ENCODE measurements around the gene AP4B1. TPM values are rescaled to one million over a fixed set of nuclear protein-coding genes. Genes with fewer than 3 reads are reported as not detected.
A peak's percentile ranks its signal among the peaks of the same experiment; 100 is the strongest.

Gene AP4B1
- total RNA-seq, 2 donors from 2014 or later: 52.1 to 56.1 TPM

DNA sequence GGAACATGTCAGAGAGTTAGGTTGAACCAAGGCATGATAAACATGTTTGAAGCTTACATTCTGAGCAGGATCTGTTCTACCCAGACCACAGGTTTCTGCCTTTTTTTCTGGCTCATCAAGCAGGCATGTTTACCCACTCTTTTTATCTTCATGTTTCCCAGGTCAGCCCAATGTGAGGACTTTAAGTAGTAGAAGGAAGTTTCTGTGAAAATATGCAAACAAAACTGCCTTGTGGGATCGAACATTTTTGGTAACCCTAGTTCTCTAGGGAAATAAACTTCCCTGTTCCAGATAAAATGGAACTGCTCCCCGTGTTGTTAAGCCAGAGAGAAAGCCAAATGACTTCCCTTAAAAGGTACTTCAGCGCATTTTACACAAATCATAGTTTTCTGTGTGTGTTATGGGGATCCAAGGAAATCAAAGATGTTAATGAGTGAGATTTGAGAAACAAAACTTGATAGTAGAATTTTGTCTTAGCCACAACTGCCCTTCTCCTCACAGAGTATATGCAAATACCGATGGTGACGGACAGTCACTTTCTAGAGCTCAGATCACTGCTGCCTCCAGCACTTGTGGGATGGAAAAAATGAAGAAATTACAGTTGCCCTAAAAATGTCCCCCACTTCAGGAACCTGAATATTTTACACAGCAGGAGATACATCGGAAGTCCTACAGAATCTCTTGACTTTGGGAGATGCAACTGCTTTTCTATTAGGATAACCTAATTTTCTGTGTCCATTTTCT, 23.8 kb upstream of the AP4B1 start:
- Mint-ChIP-seq H3K27me3 (no peaks in the 10 kb centered on the region), H3K27ac (peak overlapping the region; percentile 99), H3K36me3 (ENCODE audit: low read depth) (peaks cover 10% of the 10 kb centered on the region), H3K4me1 (peaks cover 46% of the 10 kb centered on the region), H3K4me3 (peak overlapping the region; percentile 98)
- no peaks in the 10 kb centered on the region for H3K9me3 ChIP-seq (ENCODE audit: control insufficient read depth, low read length, poor library complexity, severe bottlenecking)
- DNase-seq (no peak), ATAC-seq (no peak)

DNA sequence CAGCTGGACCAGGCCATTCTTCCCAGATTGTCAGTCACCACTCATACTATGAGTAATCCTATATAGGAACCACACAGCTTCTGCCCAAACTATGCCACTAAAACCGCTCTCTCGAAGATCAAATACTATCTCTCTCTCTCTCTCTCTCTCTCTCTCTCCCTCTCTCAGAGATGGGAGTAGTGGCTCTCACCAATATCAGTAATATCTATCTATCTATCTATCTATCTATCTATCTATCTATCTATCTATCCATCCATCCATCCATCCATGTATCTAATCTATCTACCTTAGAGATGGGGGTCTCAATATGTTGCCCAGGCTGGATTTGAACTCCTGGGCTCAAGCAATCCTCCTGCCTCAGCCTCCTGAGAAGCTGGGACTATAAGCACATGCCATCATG, 19.9 kb upstream of the AP4B1 start:
- H3K9me3 ChIP-seq (ENCODE audit: control insufficient read depth, low read length, poor library complexity, severe bottlenecking): no peaks in the 10 kb centered on the region
- ATAC-seq (no peak), DNase-seq (no peak)
- no peak overlapping the region for H3K4me3 Mint-ChIP-seq
- H3K36me3 Mint-ChIP-seq (ENCODE audit: low read depth): peaks cover 3% of the 10 kb centered on the region
- H3K27ac Mint-ChIP-seq: peak overlapping the region; percentile 49
- H3K4me1 Mint-ChIP-seq: peaks cover 17% of the 10 kb centered on the region
- no peaks in the 10 kb centered on the region for H3K27me3 Mint-ChIP-seq

DNA sequence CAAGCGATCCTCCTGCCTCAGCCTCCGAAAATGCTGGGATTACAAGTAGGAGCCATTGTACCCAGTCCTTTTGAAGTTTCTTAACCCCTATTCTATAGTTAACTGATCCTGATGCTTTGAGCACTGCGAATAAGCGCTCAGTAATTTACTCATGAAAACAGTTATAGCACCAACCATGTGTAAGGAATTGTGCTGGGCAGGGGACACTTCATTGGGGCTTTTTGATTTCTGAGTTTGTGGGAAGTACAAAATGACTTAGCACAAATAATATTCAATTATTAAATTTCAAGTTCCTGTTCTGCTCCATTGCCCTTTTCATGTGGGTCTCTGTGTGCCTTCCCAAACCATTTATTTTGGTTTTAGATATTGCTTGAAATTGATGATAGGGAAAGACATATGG, 18.4 kb upstream of the AP4B1 start:
- Mint-ChIP-seq H3K36me3 (ENCODE audit: low read depth) (peaks cover 2% of the 10 kb centered on the region), H3K27ac (no peak overlapping the region), H3K27me3 (peaks cover 9% of the 10 kb centered on the region), H3K4me1 (peaks cover 6% of the 10 kb centered on the region), H3K4me3 (no peak overlapping the region)
- H3K9me3 ChIP-seq (ENCODE audit: control insufficient read depth, low read length, poor library complexity, severe bottlenecking): no peaks in the 10 kb centered on the region
- no peak for DNase-seq
- no peak for ATAC-seq

- no peak for DNase-seq
- peaks cover 7% of the 10 kb centered on the region for H3K4me1 Mint-ChIP-seq
- H3K27me3 Mint-ChIP-seq: peaks cover 9% of the 10 kb centered on the region
- no peak overlapping the region for H3K4me3 Mint-ChIP-seq
- no peaks in the 10 kb centered on the region for H3K9me3 ChIP-seq (ENCODE audit: control insufficient read depth, low read length, poor library complexity, severe bottlenecking)
- no peak overlapping the region for H3K27ac Mint-ChIP-seq
- peaks cover 2% of the 10 kb centered on the region for H3K36me3 Mint-ChIP-seq (ENCODE audit: low read depth)
- no peak for ATAC-seq
These were observed 13.6 kb upstream of the AP4B1 start for GRCh38 chr1:113918243-113918642.

DNA sequence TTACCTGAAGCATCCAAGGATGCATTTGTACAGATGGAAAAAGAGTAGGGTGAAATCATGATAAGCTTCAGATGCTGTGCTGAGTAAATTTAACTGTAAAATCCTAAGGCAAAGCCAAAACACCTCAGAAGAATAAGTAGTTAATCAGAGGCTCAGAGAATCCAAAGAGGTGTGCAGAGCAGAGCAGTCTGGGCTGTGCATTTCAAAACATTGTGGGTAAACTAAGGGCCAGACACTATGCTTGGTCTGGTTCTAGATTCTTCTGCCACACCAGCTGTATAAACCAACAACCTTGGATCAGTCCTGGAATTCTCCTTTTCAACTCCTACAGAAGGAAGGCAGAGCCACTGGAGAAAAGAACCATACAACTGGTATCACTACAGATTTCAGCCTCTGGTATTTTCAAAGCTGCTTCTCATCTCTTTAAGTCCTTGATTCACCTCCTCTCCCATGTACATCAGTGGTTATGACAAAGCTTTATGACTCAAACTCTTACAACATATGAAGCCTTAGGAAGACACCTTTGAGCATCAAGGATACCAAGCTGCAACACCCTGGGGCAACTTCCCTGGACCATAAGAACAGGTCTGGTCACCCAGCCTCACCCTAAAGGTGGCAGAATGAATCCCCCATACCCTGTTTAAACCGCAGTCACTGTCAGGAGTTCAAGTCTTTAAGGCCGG, 12.9 kb upstream of the AP4B1 start:
- no peak for ATAC-seq
- no peak overlapping the region for H3K4me3 Mint-ChIP-seq
- no peak for DNase-seq
- H3K27me3 Mint-ChIP-seq: peaks cover 9% of the 10 kb centered on the region
- peaks cover 2% of the 10 kb centered on the region for H3K36me3 Mint-ChIP-seq (ENCODE audit: low read depth)
- no peaks in the 10 kb centered on the region for H3K9me3 ChIP-seq (ENCODE audit: control insufficient read depth, low read length, poor library complexity, severe bottlenecking)
- no peak overlapping the region for H3K27ac Mint-ChIP-seq
- peaks cover 7% of the 10 kb centered on the region for H3K4me1 Mint-ChIP-seq

GRCh38 chr1:113916974-113917373, 12.4 kb upstream of the AP4B1 start:
- Mint-ChIP-seq H3K4me1 (peaks cover 7% of the 10 kb centered on the region), H3K4me3 (no peak overlapping the region), H3K36me3 (ENCODE audit: low read depth) (peaks cover 2% of the 10 kb centered on the region), H3K27ac (no peak overlapping the region), H3K27me3 (peaks cover 9% of the 10 kb centered on the region)
- no peak for ATAC-seq
- no peak for DNase-seq
- no peaks in the 10 kb centered on the region for H3K9me3 ChIP-seq (ENCODE audit: control insufficient read depth, low read length, poor library complexity, severe bottlenecking)

GRCh38 chr1:113913887-113914664, 9.5 kb upstream of the AP4B1 start:
- no peak for ATAC-seq
- no peak overlapping the region for H3K4me3 Mint-ChIP-seq

DNA sequence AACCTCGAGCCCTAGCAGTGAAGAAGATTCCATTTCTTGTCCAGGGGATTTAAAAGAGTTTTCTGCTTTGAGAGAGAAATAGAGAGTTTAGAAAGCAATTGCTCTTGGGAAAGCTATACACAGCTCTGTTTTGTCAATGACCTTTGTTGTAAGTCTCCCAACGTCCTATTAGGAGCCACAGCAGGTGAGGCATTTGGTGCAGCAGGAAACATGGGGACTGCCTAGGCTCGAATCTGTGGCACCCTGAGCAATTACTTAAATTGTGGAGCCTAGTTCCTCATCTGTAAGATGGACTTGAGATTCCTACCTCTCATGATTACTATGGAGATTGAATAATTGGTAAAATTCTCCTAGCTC, 8.7 kb upstream of the AP4B1 start:
- H3K4me1 Mint-ChIP-seq: peaks cover 17% of the 10 kb centered on the region
- H3K9me3 ChIP-seq (ENCODE audit: control insufficient read depth, low read length, poor library complexity, severe bottlenecking): no peaks in the 10 kb centered on the region
- DNase-seq: no peak
- no peak overlapping the region for H3K4me3 Mint-ChIP-seq
- H3K27me3 Mint-ChIP-seq: peaks cover 3% of the 10 kb centered on the region
- peaks cover 8% of the 10 kb centered on the region for H3K36me3 Mint-ChIP-seq (ENCODE audit: low read depth)
- ATAC-seq: no peak
- no peak overlapping the region for H3K27ac Mint-ChIP-seq

More at GRCh38 chr1:113913887-113914664, 9.5 kb upstream of the AP4B1 start:
- H3K27ac Mint-ChIP-seq: no peak overlapping the region
- no peak for DNase-seq
- H3K36me3 Mint-ChIP-seq (ENCODE audit: low read depth): peaks cover 9% of the 10 kb centered on the region
- H3K4me1 Mint-ChIP-seq: peaks cover 15% of the 10 kb centered on the region
- no peaks in the 10 kb centered on the region for H3K9me3 ChIP-seq (ENCODE audit: control insufficient read depth, low read length, poor library complexity, severe bottlenecking)
- H3K27me3 Mint-ChIP-seq: peaks cover 9% of the 10 kb centered on the region

- DNase-seq: no peak
- ATAC-seq: no peak
- no peaks in the 10 kb centered on the region for H3K27me3 Mint-ChIP-seq
- peaks cover 6% of the 10 kb centered on the region for H3K36me3 Mint-ChIP-seq (ENCODE audit: low read depth)
- peaks cover 16% of the 10 kb centered on the region for H3K4me1 Mint-ChIP-seq
- peak overlapping the region; percentile 4 for H3K27ac Mint-ChIP-seq
- no peaks in the 10 kb centered on the region for H3K9me3 ChIP-seq (ENCODE audit: control insufficient read depth, low read length, poor library complexity, severe bottlenecking)
- H3K4me3 Mint-ChIP-seq: no peak overlapping the region
These were observed 8.2 kb upstream of the AP4B1 start for GRCh38 chr1:113912594-113913311.

DNA sequence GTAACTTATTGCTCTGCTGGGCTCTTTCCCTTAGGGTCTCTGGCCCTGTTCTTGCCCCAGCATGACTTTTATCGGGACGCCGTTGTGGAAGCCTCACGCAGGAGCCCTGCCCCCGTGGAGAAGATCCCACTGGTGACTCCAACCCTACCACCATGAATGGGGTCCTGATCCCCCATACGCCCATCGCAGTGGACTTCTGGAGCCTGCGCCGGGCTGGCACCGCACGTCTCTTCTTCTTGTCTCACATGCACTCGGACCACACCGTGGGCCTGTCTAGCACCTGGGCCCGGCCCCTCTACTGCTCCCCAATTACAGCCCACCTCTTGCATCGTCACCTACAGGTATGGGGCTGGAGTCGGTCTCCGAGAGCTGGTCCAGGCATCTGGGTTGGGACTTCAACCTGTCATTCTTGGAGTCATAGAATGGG, 849 bp upstream of the AP4B1 start:
- no peaks in the 10 kb centered on the region for H3K36me3 Mint-ChIP-seq (ENCODE audit: low read depth)
- peak in 1 of 3 donors; percentile 12 for DNase-seq
- H3K4me1 Mint-ChIP-seq: peaks cover 42% of the 10 kb centered on the region
- no peak for ATAC-seq
- H3K4me3 Mint-ChIP-seq: peak overlapping the region; percentile 100
- no peaks in the 10 kb centered on the region for H3K27me3 Mint-ChIP-seq
- no peaks in the 10 kb centered on the region for H3K9me3 ChIP-seq (ENCODE audit: control insufficient read depth, low read length, poor library complexity, severe bottlenecking)
- peak overlapping the region; percentile 99 for H3K27ac Mint-ChIP-seq

DNA sequence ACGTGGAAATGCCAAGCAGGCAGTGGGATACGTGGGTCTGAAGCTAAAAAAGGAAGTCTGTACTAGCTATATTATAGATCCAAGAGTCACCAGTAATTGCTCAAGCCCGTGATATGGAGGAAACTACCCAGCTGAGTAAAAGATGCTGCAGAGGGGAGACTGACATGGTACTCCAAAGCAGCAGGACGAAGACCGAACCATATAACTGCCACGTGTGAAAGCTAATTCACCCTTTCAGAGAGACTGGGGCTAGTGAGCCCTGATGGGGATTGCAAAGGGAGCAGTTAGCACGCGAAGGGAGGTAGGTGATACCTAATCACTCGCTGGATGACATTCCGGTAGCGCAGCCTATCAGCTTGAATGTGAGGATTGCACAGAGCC, 316 bp downstream of the AP4B1 start:
- no peaks in the 10 kb centered on the region for H3K9me3 ChIP-seq (ENCODE audit: control insufficient read depth, low read length, poor library complexity, severe bottlenecking)
- peak overlapping the region; percentile 99 for H3K27ac Mint-ChIP-seq
- H3K4me1 Mint-ChIP-seq: peaks cover 42% of the 10 kb centered on the region
- H3K4me3 Mint-ChIP-seq: peak overlapping the region; percentile 100
- DNase-seq: no peak
- peak; percentile 53 for ATAC-seq
- no peaks in the 10 kb centered on the region for H3K27me3 Mint-ChIP-seq
- H3K36me3 Mint-ChIP-seq (ENCODE audit: low read depth): peaks cover 5% of the 10 kb centered on the region

DNA sequence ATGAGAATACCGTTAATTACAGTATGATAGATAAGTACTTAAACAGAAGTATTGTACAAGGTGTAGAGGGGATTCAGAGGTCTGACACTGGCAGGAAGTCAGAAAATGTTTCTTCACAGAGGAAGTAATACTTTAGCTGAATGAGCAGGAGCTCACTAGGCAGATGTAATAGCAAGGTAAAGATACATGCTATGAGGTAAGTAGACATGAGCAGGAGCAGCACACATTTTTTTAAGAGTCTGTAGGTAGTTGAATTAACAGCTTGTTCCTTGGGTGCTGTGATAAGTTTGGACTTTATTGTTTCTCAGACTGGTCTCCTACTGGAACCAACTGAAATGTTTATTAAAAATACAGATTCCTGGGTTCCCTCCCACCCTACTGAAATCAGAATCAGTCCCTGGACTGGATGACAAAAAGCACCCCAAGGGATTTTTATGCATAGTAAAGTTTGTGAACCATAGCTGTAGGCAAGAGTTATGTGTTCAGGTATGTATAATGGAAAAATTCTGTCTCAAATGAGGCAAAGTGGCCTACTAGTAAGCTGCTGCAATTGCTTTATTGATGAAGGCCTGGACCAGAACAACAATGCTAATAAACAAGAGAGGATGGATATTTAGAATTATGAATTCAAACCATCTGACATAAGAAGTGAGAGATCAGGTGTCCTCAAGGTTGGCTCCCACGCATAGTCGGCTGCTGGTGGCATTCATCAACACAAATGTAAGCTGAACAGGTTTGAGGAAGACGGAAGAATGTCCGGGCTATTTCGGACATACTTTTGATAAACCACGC, 902 bp downstream of the AP4B1 start:
- no peaks in the 10 kb centered on the region for H3K9me3 ChIP-seq (ENCODE audit: control insufficient read depth, low read length, poor library complexity, severe bottlenecking)
- no peaks in the 10 kb centered on the region for H3K27me3 Mint-ChIP-seq
- ATAC-seq (no peak), DNase-seq (no peak)
- peak overlapping the region; percentile 99 for H3K27ac Mint-ChIP-seq
- peak overlapping the region; percentile 100 for H3K4me3 Mint-ChIP-seq
- peaks cover 41% of the 10 kb centered on the region for H3K4me1 Mint-ChIP-seq
- H3K36me3 Mint-ChIP-seq (ENCODE audit: low read depth): peaks cover 5% of the 10 kb centered on the region
